GM10248 (cell line): ENCODE measurements around the gene FAM89A.
"Not testable (repeated sequence)": the region's sequence is repeated elsewhere in the genome, so short reads cannot be mapped to it uniquely, and the experiment has no call there.

ENCODE experiments used
- CTCF ChIA-PET: fragments of 300-600 bp; sonication (Branson Sonifier 250); formaldehyde crosslinking; extraction: SDS; loops from one replicate; lab custom pipeline; 2021; ENCODE audit warnings: antibody characterized with exemption; lab: Yijun Ruan, JAX
- POLR2A ChIA-PET: fragments of 350-650 bp; sonication (Branson Sonifier 250); formaldehyde crosslinking; extraction: SDS; loops from one replicate; lab custom pipeline; 2020; ENCODE audit warnings: antibody characterized with exemption; lab: Yijun Ruan, JAX
- DNase-seq: peaks from one replicate; pipeline ENCODE4 v3.0.0; 2012; ENCODE audit errors: extremely low spot score
- TF ChIP-seq, protein P1 (sequence below): IDR thresholded peaks from 2 replicates; pipeline ENCODE4 v1.5.1; 2012; ENCODE audit warnings: mild to moderate bottlenecking, low read depth; ENCODE audit errors: extremely low read depth, missing control alignments, control extremely low read depth

FAM89A gene

DNA sequence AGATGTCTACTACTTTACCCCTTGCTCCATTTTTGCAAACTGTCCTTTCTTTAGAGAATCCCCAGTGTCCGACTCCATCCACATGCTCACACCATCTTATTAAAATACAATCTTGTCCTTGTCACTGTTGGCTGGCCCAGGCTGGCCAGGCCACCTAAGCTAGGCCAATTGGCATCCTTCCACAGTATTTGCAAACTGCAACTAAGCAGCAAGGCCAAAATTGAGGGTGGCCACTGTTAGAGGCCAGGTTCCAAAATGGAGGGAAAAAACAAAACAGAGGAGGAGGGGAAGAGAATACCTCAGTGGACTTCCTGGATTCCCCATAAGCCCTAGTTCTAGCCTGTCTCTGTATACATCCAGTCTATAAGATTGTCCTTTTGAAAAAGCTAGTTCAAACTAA, 4.3 kb downstream of the FAM89A start:
- no peak for DNase-seq
- TF ChIP-seq, protein P1, sequence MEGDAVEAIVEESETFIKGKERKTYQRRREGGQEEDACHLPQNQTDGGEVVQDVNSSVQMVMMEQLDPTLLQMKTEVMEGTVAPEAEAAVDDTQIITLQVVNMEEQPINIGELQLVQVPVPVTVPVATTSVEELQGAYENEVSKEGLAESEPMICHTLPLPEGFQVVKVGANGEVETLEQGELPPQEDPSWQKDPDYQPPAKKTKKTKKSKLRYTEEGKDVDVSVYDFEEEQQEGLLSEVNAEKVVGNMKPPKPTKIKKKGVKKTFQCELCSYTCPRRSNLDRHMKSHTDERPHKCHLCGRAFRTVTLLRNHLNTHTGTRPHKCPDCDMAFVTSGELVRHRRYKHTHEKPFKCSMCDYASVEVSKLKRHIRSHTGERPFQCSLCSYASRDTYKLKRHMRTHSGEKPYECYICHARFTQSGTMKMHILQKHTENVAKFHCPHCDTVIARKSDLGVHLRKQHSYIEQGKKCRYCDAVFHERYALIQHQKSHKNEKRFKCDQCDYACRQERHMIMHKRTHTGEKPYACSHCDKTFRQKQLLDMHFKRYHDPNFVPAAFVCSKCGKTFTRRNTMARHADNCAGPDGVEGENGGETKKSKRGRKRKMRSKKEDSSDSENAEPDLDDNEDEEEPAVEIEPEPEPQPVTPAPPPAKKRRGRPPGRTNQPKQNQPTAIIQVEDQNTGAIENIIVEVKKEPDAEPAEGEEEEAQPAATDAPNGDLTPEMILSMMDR = no peak
- CTCF ChIA-PET = interaction anchor here (1.5 kb wide), 1 partner anchor 56 kb away, joined by 6 read pairs; no protein-coding TSS in a partner anchor
- POLR2A ChIA-PET = no interaction called here

- TF ChIP-seq, protein P1 = no peak
- POLR2A ChIA-PET = no interaction called here
- CTCF ChIA-PET = interaction anchor here (0.9 to 1.3 kb wide), 2 partner anchors 59 to 391 kb away, joined by 3 read pairs; partner anchors contain the start of gene COG2
- no peak for DNase-seq
Measured at GRCh38 chr1:231032963-231033362, 7.1 kb downstream of the FAM89A start.

- ChIA-PET CTCF (no interaction called here), POLR2A (no interaction called here)
- TF ChIP-seq, protein P1 = no peak
- DNase-seq = no peak
Measured at GRCh38 chr1:231029841-231030240, 10.2 kb downstream of the FAM89A start.

GRCh38 chr1:231029247-231029646, 10.8 kb downstream of the FAM89A start:
- DNase-seq, POLR2A ChIA-PET: not testable (repeated sequence)
- CTCF ChIA-PET = interaction anchor here (1.4 kb wide), 1 partner anchor 26 kb away, joined by 3 read pairs; no protein-coding TSS in a partner anchor

- POLR2A ChIA-PET = no interaction called here
- CTCF ChIA-PET = interaction anchor here (1.4 kb wide), 1 partner anchor 26 kb away, joined by 3 read pairs; no protein-coding TSS in a partner anchor
- DNase-seq = no peak
- TF ChIP-seq, protein P1 = no peak
Measured at GRCh38 chr1:231028682-231029081, 11.4 kb downstream of the FAM89A start.

DNA sequence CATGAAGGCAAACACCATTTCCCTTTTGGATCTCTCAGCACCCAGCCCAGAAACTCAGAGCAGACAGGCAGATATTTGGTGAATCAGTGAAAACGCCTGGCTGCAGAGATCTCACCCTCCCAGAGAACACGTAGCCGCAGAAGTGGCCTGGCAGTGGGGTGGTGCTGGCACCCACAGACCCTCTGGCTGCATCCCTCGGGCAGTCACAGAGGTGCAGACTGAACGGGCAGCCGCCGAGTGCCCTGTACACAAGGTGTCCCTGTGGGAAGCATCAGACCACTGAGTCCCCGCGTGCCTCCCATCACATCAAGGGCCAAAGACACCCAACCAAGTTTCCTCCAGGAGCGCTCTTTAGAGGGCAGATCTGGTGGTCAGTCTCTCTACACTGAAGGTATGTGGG, 12.1 kb downstream of the FAM89A start:
- ChIA-PET CTCF (interaction anchor here (1.4 kb wide), 1 partner anchor 25 kb away, joined by 3 read pairs; no protein-coding TSS in a partner anchor), POLR2A (no interaction called here)

DNA sequence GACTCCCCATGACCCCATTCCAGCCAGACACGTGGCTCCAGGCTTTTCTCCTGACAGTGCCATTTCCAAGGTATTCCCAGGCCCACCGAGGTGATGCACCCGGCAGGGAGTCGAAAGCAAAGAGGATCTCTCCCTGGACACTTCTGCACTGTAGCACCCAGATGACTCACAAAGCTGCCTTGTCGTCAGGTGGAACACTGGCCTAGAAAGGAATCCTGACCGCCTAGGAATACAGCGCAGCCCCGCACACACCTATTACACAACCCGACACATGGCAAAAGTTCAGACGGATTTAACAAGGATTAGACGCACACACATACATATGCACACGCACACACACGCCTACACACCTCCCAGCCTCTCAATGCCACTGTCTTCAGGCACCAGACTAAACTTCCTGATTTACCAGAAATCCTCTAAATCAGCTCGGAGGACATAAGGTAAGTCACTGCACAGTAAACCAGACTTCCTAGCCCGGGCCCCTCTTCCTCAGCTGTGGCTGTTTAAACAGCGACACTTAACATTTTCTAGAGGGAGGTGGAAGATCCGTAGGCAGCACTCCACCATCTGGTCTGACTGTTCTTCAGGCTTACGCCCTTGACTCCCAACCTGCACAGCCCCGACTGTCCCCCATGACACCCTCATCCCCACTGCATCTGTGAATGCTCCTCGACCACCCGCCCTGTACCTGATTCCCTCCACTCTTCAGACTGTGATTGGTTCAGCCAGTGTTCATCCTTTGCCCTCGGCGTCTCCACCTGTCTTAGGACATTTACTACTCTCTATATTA, 12.7 kb downstream of the FAM89A start:
- no peak for DNase-seq
- CTCF ChIA-PET = no interaction called here
- TF ChIP-seq, protein P1 = no peak
- POLR2A ChIA-PET = no interaction called here

More for the DNA sequence above, 12.1 kb downstream of the FAM89A start:
- no peak for DNase-seq
- TF ChIP-seq, protein P1 = no peak
